HCT116 (cell line): Measurements from ENCODE around the gene DOP1A. TPM values are rescaled to one million over a fixed set of nuclear protein-coding genes. Genes with fewer than 3 reads are reported as not detected.

Source experiments
- ATAC-seq: fragments of 200-7000 bp; cut with Tn5 transposase; 2 replicates; pipeline ENCODE4 v1.9.1; 2020; ENCODE audit warnings: mild to moderate bottlenecking, moderate library complexity
- BruUV-seq: library from RNA; stranded (reverse); fragments of 400-500 nt; replicated peaks from 2 replicates; lab custom pipeline; 2021; lab: Mats Ljungman, UMichigan
- CTCF ChIA-PET: fragments of 300-600 bp; sonication (Branson Sonifier 250); formaldehyde crosslinking; loops from one replicate; lab custom pipeline; 2021; ENCODE audit warnings: antibody characterized with exemption; lab: Charles Lee
- POLR2A ChIA-PET: fragments of 300-600, 350-600 bp; sonication (Branson Sonifier 250); formaldehyde crosslinking; loops from one replicate; lab custom pipeline; 2021; ENCODE audit warnings: antibody characterized with exemption; lab: Charles Lee
- RAD21 ChIA-PET, 2 experiments: fragments of 300-600 bp; sonication (Branson Sonifier 250); formaldehyde crosslinking; loops; one replicate each; lab custom pipeline; 2023; ENCODE audit warnings: low total read pairs in 2 of 2; ENCODE audit not compliant: uncharacterized antibody in 2 of 2, unreplicated experiment in 2 of 2, low non-redundant PET in 1 of 2; lab: Charles Lee
- DNase-seq: peaks from one replicate; pipeline ENCODE4 v3.0.0-alpha.2; 2010; ENCODE audit warnings: low read depth, low spot score
- H2AFZ ChIP-seq: fragments of 200-600 bp; shearing (Covaris generic), sonication (generic); 2 replicates; pipeline ENCODE4 v1.6.1; 2017; ENCODE audit warnings: low read depth, mixed run types, mixed read lengths, antibody characterized with exemption, low read length; ENCODE audit not compliant: poor library complexity, severe bottlenecking
- H3K27ac ChIP-seq: 2 replicates; pipeline ENCODE4 v1.5.1; 2012; ENCODE audit warnings: low read depth, low read length
- H3K27me3 ChIP-seq: fragments of 200-600 bp; sonication (generic); 2 replicates; pipeline ENCODE4 v1.6.1; 2016; ENCODE audit warnings: mixed run types, low read length, mixed read lengths; ENCODE audit not compliant: insufficient read depth
- H3K36me3 ChIP-seq, 2 experiments: fragments of 200-500 bp in 1 of 2; fragments of 200-600 bp in 1 of 2; sonication (Bioruptor generic) in 1 of 2; sonication (generic) in 1 of 2; 2 replicates each; pipeline versions ENCODE4 v1.5.1 to v1.6.1; 2014 to 2016; ENCODE audit warnings: low read length in 2 of 2, inconsistent platforms in 1 of 2, mixed read lengths in 1 of 2, mixed run types in 1 of 2; ENCODE audit not compliant: insufficient read depth in 2 of 2, control insufficient read depth in 1 of 2
- H3K4me1 ChIP-seq, 2 experiments: fragments of 200-600 bp in 1 of 2; sonication (generic) in 1 of 2; 2 replicates each; pipeline versions ENCODE4 v1.5.1 to v1.6.1; 2012 to 2017; ENCODE audit warnings: low read length in 2 of 2, inconsistent platforms in 1 of 2, mild to moderate bottlenecking in 1 of 2, mixed read lengths in 1 of 2, mixed run types in 1 of 2, moderate library complexity in 1 of 2; ENCODE audit not compliant: insufficient read depth in 2 of 2, control insufficient read depth in 1 of 2
- H3K4me2 ChIP-seq: fragments of 200-600 bp; sonication (generic); 2 replicates; pipeline ENCODE4 v1.6.1; 2017; ENCODE audit warnings: mixed run types, low read length, mixed read lengths
- H3K4me3 ChIP-seq, 2 experiments: fragments of 200-600 bp in 1 of 2; sonication (generic) in 1 of 2; replicated peaks in 1 of 2; 2 replicates each; pipeline ENCODE4 v1.5.1; 2011 to 2016; ENCODE audit warnings: low read length in 2 of 2, control low read depth in 1 of 2, low read depth in 1 of 2, mild to moderate bottlenecking in 1 of 2, mixed read lengths in 1 of 2, mixed run types in 1 of 2
- H3K79me2 ChIP-seq: fragments of 200-600 bp; sonication (generic); 2 replicates; pipeline ENCODE4 v1.6.1; 2017; ENCODE audit warnings: mild to moderate bottlenecking, mixed run types, low read length, moderate library complexity, mixed read lengths; ENCODE audit not compliant: insufficient read depth
- H3K9ac ChIP-seq: fragments of 200-600 bp; sonication (generic); 2 replicates; pipeline ENCODE4 v1.6.1; 2016; ENCODE audit warnings: low read length, mixed read lengths
- H3K9me2 ChIP-seq: fragments of 200-600 bp; sonication (generic), shearing (Covaris generic); 2 replicates; pipeline ENCODE4 v1.6.1; 2017; ENCODE audit warnings: mixed run types, mild to moderate bottlenecking, moderate library complexity; ENCODE audit not compliant: insufficient read depth
- H3K9me3 ChIP-seq, 2 experiments: fragments of 200-500 bp in 1 of 2; fragments of 200-600 bp in 1 of 2; sonication (Bioruptor generic) in 1 of 2; sonication (generic) in 1 of 2; 2 replicates each; pipeline ENCODE4 v1.6.1; 2014 to 2017; ENCODE audit warnings: low read length in 2 of 2, mixed read lengths in 2 of 2, inconsistent platforms in 1 of 2, low read depth in 1 of 2, mild to moderate bottlenecking in 1 of 2, mixed run types in 1 of 2, moderate library complexity in 1 of 2; ENCODE audit not compliant: control insufficient read depth in 1 of 2, insufficient read depth in 1 of 2
- H4K20me1 ChIP-seq: fragments of 200-600 bp; sonication (generic), shearing (Covaris generic); 2 replicates; pipeline ENCODE4 v1.6.1; 2017; ENCODE audit warnings: mixed run types, mild to moderate bottlenecking, moderate library complexity; ENCODE audit not compliant: insufficient read depth
- CBX3 ChIP-seq: IDR thresholded peaks from 2 replicates; pipeline ENCODE4 v1.6.1; 2012; ENCODE audit warnings: low read depth
- CEBPB ChIP-seq: IDR thresholded peaks from 2 replicates; pipeline ENCODE4 v1.6.1; 2012; ENCODE audit warnings: low read depth
- EGR1 ChIP-seq: IDR thresholded peaks from 2 replicates; pipeline ENCODE4 v1.6.1; 2012; ENCODE audit warnings: low read depth
- ELF1 ChIP-seq: IDR thresholded peaks from 2 replicates; pipeline ENCODE4 v1.6.1; 2012; ENCODE audit warnings: low read depth, borderline replicate concordance
- EZH2phosphoT487 ChIP-seq: fragments of 200-600 bp; IDR thresholded peaks from 2 replicates; pipeline ENCODE4 v1.6.1; 2018; ENCODE audit warnings: antibody characterized with exemption, borderline replicate concordance
- FOSL1 ChIP-seq: IDR thresholded peaks from 2 replicates; pipeline ENCODE4 v1.6.1; 2012; ENCODE audit warnings: low read depth
- POLR2A ChIP-seq: IDR thresholded peaks from 2 replicates; pipeline ENCODE4 v1.7.0; 2011; ENCODE audit warnings: borderline replicate concordance; ENCODE audit not compliant: insufficient read depth, insufficient read length; ENCODE audit errors: extremely low read depth
- POLR2AphosphoS5 ChIP-seq: IDR thresholded peaks from 2 replicates; pipeline ENCODE4 v1.6.1; 2011; ENCODE audit warnings: mild to moderate bottlenecking, low read depth, low read length, moderate library complexity
- RAD21 ChIP-seq: IDR thresholded peaks from 2 replicates; pipeline ENCODE4 v1.6.1; 2012; ENCODE audit warnings: low read depth, mild to moderate bottlenecking
- SIN3A ChIP-seq: IDR thresholded peaks from 2 replicates; pipeline ENCODE4 v1.6.1; 2012; ENCODE audit warnings: low read depth
- SRF ChIP-seq: IDR thresholded peaks from 2 replicates; pipeline ENCODE4 v1.6.1; 2012; ENCODE audit warnings: low read depth
- TCF7L2 ChIP-seq: IDR thresholded peaks from 2 replicates; pipeline ENCODE4 v1.7.0; 2011; ENCODE audit warnings: borderline replicate concordance, inconsistent platforms; ENCODE audit not compliant: insufficient read depth, insufficient read length; ENCODE audit errors: extremely low read depth
- YY1 ChIP-seq: IDR thresholded peaks from 2 replicates; pipeline ENCODE4 v1.6.1; 2011; ENCODE audit warnings: low read length, low read depth, moderate library complexity, mild to moderate bottlenecking; ENCODE audit not compliant: insufficient replicate concordance; ENCODE audit errors: extremely low read depth
- ZFX ChIP-seq: fragments of 450-650 bp; IDR thresholded peaks from 2 replicates; pipeline ENCODE4 v1.6.1; 2017
- ZNF274 ChIP-seq: fragments of 200-500 bp; sonication (Bioruptor generic); IDR thresholded peaks from 2 replicates; pipeline ENCODE4 v1.6.1; 2014; ENCODE audit warnings: mild to moderate bottlenecking, low read depth, low read length, inconsistent platforms
- intact Hi-C: fragments of 100-400 bp; cut with micrococcal nuclease; formaldehyde crosslinking; loops from 2 replicates; pipeline ENCODE4 v1.10.0; 2022
- total RNA-seq: library from RNA; stranded (reverse); gene quantifications from one replicate; pipeline ENCODE4 v1.2.1, GENCODE V29; 2021; ENCODE audit not compliant: unreplicated experiment
- TF ChIP-seq, protein P1 (sequence below): IDR thresholded peaks from 2 replicates; pipeline ENCODE4 v1.6.1; 2012; ENCODE audit warnings: low read depth
- TF ChIP-seq, protein P2 (sequence below): IDR thresholded peaks from 2 replicates; pipeline ENCODE4 v1.6.1; 2012
- TF ChIP-seq, protein P3 (sequence below): IDR thresholded peaks from 2 replicates; pipeline ENCODE4 v1.6.1; 2011; ENCODE audit warnings: mild to moderate bottlenecking, low read length, moderate library complexity; ENCODE audit not compliant: insufficient replicate concordance; ENCODE audit errors: extremely low read depth

The DOP1A gene
- total RNA-seq, 1 experiment from 2014 or later, result 7.1 TPM

DNA sequence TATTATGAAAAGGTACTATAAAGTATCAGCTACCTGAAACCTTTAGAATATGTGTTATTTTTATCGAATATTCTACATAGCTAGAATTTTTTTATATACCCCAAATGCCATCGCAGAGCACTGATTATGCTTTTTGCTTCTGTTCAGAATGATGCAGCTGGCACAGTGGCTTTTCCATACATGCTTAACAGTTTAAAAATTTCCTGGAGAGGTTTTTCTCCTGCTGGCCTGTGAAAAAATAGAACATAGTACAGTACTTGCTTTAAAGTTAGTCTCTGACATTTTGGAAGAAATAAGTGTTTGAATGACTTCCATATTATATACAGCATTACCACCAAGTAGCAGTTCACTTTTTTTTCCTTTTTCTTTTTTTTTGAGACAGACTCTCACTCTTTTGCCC lies 5.3 kb downstream of the DOP1A start:
- no TSS peak for BruUV-seq
- ChIA-PET CTCF (interaction anchor here (1.3 kb wide), 1 partner anchor 440 kb away, joined by 4 read pairs; the partner anchor contains the start of gene PRSS35), POLR2A (no interaction called here), RAD21 (no interaction called here)
- Histone ChIP-seq H4K20me1 (no peaks in the 10 kb centered on the region), H3K27me3 (no peaks in the 10 kb centered on the region), H2AFZ (no peak overlapping the region), H3K27ac (no peak overlapping the region), H3K4me3 (no peak overlapping the region), H3K79me2 (0 out of 2 replicates have a peak, but pooled peaks cover 5% of the 10 kb centered on the region), H3K9me3 (no peaks in the 10 kb centered on the region), H3K9me2 (no peaks in the 10 kb centered on the region), H3K9ac (no peak overlapping the region), H3K4me1 (peaks cover 2 to 9% of the 10 kb centered on the region in 2 experiments; a peak in 2 of 4 replicates), H3K4me2 (no peak overlapping the region), H3K36me3 (no peaks in the 10 kb centered on the region)
- intact Hi-C loops, result no loop called here
- TF ChIP-seq CEBPB (no peak), RAD21 (no peak), POLR2AphosphoS5 (no peak), SIN3A (no peak), YY1 (no peak), TCF7L2 (no peak), FOSL1 (no peak), CBX3 (no peak), ELF1 (no peak), POLR2A (no peak), EGR1 (no peak), ZNF274 (no peak), SRF (no peak), EZH2phosphoT487 (no peak), ZFX (no peak)
- TF ChIP-seq, protein P1, sequence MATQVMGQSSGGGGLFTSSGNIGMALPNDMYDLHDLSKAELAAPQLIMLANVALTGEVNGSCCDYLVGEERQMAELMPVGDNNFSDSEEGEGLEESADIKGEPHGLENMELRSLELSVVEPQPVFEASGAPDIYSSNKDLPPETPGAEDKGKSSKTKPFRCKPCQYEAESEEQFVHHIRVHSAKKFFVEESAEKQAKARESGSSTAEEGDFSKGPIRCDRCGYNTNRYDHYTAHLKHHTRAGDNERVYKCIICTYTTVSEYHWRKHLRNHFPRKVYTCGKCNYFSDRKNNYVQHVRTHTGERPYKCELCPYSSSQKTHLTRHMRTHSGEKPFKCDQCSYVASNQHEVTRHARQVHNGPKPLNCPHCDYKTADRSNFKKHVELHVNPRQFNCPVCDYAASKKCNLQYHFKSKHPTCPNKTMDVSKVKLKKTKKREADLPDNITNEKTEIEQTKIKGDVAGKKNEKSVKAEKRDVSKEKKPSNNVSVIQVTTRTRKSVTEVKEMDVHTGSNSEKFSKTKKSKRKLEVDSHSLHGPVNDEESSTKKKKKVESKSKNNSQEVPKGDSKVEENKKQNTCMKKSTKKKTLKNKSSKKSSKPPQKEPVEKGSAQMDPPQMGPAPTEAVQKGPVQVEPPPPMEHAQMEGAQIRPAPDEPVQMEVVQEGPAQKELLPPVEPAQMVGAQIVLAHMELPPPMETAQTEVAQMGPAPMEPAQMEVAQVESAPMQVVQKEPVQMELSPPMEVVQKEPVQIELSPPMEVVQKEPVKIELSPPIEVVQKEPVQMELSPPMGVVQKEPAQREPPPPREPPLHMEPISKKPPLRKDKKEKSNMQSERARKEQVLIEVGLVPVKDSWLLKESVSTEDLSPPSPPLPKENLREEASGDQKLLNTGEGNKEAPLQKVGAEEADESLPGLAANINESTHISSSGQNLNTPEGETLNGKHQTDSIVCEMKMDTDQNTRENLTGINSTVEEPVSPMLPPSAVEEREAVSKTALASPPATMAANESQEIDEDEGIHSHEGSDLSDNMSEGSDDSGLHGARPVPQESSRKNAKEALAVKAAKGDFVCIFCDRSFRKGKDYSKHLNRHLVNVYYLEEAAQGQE, result no peak
- TF ChIP-seq, protein P2, sequence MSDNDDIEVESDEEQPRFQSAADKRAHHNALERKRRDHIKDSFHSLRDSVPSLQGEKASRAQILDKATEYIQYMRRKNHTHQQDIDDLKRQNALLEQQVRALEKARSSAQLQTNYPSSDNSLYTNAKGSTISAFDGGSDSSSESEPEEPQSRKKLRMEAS, result no peak
- TF ChIP-seq, protein P3, sequence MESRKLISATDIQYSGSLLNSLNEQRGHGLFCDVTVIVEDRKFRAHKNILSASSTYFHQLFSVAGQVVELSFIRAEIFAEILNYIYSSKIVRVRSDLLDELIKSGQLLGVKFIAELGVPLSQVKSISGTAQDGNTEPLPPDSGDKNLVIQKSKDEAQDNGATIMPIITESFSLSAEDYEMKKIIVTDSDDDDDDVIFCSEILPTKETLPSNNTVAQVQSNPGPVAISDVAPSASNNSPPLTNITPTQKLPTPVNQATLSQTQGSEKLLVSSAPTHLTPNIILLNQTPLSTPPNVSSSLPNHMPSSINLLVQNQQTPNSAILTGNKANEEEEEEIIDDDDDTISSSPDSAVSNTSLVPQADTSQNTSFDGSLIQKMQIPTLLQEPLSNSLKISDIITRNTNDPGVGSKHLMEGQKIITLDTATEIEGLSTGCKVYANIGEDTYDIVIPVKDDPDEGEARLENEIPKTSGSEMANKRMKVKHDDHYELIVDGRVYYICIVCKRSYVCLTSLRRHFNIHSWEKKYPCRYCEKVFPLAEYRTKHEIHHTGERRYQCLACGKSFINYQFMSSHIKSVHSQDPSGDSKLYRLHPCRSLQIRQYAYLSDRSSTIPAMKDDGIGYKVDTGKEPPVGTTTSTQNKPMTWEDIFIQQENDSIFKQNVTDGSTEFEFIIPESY, result no peak
- no peak for ATAC-seq
- DNase-seq, result no peak
